HG02852 (cell line): ENCODE results near the gene SERPINH1.

Experiments used
- ATAC-seq: cut with Tn5 transposase; IDR thresholded peaks from one replicate; pipeline ENCODE4 v1.9.1; 2021; ENCODE audit warnings: mild to moderate bottlenecking, moderate library complexity; ENCODE audit not compliant: unreplicated experiment

The SERPINH1 gene

DNA sequence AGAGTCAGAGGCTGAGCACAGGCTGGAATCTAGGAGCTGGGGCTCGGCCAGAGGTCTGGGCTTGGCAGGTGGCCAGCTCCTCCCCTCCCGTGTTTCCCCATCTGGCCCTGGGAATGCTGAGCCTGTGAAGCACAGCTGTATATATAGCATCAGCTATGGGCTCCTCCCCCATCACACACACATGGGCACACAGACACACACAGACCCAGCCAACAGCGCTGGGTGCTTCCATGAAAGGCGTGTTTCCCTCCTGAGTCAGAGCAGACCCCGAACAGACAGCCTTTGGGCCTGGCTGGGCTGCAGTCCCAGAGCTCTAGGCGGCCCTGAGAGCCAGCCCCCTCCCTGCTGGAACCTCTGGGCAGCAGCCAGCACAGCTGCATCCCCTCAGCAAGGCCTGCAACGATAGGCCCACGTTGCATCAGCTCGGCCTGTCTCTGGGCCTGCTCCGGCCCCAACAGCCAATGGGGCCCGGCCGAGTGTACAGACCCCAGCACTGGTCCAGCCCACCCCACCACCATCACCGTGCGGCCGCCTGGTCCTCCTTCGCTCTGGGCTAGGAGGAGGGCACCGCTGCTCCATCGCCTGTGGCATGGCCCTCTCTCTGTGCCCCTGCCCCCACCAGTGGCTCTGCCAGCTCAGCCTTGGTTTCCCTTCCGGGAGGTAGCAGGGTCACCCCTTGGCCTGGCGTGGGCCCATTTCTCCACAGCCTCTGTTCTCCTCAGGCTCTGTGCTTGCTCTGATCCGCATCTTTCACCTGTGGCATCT, 7.6 kb upstream of the SERPINH1 start:
- ATAC-seq: no peak

DNA sequence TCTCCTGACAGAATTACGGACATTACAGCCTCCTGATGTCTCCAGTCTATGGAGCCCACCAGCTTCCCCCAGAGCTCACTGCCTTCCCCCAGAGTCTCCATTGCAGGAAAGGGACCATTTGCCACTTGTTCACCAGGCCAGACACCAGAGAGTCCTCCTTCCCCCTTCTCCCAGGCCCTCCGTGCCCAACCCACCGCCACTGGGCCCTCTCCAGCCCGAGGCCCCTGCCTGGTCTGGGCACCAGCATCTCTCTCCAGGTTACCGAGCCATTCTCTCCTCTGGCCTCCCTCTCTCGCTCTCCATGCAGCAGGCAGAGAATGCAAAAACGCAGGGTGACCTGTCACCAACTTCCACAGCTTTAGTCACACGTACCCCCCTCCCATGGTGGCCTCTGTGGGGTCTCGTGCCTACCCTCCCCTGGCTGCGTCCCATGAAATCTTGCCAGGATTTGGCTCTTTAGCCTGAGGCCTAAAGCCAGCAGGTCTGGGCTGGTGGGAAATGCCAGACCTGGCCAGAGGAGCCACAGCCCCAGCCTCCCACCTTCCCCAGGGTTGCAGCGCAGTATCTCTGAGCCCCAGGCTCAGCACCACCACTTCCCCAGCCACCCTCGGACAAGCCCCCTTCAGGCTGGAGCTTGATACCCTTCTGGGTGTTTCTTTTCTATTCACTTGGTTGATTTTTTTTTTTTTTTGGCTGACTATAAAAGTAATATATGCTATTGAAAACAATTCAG, 6.8 kb upstream of the SERPINH1 start:
- no peak for ATAC-seq

DNA sequence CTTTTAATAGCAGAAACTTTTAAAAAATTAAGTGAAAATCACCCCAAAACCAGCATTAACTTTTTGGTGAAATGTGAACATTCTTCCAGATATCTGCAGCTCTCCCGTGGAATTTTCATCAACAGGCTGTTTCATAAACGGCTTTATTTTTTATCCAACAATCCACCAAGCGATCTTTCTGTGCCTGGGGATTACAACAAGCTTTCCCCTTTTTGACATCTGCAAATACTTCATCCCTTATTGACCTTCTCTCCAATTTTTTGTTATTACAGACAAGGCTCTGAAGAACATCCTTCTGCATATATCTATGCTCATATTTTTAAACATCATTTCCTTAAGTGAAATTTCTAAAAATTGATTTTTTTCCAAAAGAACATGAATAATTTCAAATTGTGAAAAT, 5.8 kb upstream of the SERPINH1 start:
- ATAC-seq: no peak

DNA sequence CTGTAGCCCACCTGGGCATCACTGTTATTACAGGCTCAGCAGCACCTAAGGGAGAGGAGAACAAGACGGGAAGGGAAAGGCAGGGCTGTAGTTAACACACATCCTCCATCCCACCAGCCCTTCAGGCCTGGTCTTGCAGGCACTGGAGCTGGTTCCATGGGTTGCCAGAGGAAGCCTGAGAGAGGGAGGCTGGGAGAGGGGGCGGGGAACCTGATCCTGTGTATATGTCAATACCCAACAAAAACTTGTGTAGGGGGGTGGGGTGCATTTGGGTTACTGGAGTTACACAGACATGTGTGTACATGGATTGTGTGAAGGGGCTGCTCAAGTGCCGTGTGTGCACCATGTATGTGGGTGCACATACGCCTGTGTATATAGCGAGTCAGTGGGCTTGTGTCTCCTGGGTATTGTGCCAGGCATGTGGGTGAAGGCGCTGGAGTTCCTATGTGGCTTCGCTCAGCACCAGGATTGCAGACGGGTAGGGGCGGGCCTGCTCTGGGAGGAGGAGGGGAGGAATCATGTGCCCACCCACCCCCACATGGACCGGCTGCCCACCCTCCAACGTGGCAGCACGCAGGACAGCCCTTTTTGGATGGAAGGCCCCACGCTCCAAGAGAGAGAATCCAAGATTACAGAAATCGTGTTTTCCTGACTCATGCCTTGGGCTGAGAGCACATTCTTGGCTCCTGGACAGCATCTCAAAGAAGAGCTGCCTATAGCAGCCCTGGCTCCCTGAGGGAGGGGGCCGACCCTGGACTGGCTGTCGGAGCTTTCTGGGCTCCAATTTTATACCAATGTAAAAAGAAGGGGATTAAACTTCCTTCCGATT, 4.2 kb upstream of the SERPINH1 start:
- ATAC-seq: no peak

DNA sequence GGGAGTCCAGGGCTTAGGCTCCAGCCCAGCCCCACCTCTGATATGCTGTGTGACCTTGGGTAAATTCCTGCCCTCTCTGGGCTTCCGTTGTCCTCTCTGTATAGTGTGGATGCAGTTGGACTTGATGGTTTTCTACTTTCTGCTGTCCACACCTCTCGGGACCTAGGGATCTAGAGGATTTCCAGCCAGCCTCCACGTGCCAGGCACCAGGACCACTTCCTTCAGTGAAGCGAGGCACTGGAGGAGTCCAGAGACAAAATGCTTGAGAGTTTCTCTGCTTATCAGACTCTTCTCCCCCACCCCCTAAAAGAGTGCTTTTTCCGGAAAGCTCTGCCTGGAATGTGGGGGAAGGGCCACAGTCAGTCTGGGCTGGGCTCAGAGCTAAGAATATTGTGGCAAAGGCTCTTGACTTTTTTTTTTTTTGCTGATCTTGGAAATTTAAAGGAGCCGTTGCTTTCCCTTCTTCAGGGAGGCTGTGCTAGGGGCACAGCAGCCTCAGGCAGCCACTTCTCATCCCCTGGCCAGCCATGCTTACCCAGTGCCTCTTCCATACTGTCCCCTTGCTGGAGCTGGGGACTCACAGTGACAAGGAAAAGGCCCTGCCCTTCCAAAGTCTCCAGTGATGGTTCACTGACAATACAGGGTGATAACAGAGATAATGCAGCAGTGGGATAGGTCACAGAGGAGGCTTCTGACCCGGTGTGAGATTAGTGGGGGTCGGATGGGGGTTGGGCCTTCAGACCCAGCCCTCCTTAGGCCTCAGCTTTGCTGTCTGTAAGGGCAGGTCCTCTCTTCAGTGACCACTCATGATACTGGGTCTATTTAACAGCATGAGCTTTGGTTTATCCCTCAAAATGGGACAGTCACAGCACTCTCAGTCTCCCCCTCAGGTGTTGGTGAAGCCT, 2.9 kb upstream of the SERPINH1 start:
- no peak for ATAC-seq

DNA sequence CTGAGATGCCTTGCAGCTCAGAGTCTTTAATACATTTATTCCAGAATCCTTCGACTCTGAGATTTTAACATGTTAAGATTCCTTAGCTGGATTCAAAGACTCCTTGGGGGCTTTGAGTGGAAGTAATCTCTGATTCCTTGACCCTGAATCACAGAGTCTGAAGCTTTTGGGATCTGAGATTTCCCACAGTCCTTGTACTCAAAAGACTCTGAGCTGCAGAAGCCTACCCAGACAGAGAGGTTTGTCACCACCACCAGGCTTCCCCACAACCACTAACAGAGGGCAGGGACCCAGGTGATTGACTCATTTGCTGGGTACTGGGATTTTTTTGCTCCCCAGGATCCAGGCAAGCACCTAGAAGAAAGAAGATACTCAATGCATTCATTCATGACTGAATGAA, 1.4 kb upstream of the SERPINH1 start:
- ATAC-seq: no peak

DNA sequence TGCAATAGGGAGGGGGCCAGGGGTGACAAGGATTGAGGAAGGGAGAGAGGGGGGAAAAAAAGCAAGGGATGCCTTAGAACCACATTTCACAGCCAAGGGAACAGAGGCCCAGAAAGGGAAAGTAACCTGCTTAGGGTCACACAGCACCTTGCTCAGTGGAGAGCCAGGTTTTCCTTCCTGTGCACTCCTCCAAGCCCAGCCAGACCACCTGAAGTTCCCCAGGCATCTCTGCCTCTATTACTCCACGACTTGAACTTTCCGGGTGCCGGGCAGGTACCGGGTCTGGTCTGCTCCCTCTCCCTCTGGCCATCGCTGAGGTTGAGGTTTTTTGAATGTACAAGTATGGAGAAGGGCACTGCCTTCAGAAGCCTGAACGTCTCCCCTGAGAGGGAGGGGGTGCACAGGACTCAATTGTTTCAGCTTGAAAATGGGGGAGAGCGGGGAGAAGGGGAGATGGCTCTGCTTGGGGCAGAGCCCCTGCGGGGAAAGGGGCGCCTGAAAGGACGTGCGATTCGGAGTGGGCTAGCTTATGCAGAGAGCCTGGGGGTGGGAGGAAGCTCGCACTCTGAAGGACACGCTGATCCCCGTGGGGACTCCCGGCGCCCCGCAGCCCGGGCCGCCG, 516 bp upstream of the SERPINH1 start:
- ATAC-seq: no peak

DNA sequence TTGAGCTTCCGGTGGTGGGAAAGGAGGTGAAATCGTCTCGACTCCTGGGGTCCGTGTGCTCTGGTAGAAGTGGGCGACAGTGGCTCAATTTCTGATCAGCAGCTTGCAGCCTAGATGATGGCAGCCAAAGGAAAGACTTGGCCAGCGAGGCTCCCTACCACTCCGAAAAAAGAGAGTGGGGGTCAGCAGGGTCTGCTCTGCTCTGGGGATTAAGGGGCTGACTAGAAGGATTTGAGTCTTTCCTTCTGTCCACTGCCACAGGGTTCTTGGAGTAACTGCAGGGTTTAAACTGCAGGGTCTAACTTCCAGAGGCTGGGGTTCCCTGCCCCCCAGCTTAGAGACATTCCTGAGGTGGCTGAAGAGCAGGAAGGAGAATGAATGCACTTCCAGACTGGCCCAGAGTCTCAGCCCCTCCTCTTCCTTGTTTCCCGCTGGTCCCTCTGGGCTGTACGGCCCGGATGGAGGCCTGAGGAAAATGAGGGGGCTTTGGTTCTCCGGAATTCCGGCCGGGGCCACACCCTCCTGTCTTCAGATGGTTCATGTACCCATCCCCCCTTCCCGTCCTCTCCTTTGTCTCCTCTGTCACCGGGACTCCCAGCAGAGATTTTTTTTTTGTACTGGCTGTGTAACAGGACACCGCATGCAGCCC, 907 bp downstream of the SERPINH1 start:
- ATAC-seq: no peak

DNA sequence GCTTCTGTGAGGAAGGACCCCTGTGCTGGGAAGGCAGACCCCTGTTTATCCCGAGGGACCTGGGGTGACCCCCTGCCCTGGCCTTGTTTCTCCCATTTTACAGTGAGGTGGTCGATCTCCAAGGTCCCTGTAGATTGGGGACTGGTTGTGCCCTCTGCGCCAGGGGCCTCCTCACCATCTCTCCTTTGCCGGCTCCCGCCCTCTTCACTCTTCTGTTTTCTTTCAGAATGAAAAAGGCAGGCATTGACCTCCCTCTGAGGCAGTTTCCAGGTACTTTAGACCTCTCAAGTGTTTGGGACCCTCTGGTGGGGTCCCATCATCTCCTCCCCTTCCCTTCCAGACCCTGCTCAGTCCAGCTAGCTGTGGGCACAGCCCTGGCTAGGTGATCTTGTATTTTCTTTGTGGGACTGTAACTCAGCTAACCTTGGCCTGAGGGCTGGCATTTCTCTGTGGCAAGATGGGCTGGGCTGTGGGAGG, 1.5 kb downstream of the SERPINH1 start:
- ATAC-seq: no peak

DNA sequence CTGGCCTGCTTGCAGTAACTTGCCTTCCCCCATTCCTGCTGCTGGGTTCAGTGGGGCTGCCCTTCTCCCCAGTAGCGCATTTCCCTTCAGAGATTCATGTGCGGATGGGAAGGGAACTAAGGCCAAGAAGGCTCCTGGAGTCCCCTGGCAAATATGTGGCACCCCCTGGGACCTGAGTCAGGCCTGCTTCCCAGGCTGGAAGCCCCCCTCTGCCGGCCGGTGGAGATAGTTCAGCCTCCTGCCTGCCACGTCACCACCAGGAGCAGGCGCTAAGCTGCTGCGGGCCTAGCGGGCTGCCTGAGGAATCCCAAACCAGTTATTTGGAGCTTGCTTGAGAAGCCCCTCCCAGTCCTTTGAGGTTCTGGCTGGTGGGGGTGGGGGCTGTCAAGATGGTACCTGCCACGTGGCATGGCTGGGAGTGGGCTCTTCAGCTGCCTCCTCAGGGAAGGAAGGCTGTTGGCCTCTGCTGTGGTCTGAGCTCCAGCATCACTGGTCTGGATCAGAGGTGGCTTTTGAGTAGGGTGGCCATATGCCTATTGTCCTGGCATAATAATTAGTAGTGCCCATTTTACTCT, 2.0 kb downstream of the SERPINH1 start:
- no peak for ATAC-seq

DNA sequence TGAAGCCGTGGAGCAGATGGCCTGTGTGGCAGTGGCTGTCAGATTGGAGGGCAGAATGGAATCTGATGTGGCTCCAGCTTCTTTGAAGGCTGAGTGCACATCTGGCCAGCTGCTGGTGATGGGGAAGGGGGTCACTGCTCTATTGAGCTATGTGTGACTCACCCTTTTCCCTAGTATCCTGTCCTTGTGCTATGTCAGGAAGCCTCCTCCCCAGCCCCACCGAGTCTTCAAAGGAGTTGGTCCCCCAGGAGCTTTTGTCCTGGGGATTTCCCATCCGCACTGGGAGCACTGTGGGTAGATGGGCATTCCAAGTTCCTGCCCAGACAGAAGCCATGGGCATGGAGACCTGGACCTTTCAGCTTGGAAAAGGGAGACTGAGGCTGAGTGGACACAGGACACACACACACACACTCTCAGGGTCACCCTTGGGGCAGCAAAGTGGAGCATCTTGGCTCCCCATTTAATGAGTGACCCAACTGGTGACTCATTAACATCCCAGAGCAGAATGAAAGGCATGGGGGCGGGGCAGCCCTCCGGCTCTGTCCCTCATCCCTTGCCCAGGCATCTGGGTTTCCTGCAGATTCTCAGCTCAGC, 3.3 kb downstream of the SERPINH1 start:
- ATAC-seq: no peak

DNA sequence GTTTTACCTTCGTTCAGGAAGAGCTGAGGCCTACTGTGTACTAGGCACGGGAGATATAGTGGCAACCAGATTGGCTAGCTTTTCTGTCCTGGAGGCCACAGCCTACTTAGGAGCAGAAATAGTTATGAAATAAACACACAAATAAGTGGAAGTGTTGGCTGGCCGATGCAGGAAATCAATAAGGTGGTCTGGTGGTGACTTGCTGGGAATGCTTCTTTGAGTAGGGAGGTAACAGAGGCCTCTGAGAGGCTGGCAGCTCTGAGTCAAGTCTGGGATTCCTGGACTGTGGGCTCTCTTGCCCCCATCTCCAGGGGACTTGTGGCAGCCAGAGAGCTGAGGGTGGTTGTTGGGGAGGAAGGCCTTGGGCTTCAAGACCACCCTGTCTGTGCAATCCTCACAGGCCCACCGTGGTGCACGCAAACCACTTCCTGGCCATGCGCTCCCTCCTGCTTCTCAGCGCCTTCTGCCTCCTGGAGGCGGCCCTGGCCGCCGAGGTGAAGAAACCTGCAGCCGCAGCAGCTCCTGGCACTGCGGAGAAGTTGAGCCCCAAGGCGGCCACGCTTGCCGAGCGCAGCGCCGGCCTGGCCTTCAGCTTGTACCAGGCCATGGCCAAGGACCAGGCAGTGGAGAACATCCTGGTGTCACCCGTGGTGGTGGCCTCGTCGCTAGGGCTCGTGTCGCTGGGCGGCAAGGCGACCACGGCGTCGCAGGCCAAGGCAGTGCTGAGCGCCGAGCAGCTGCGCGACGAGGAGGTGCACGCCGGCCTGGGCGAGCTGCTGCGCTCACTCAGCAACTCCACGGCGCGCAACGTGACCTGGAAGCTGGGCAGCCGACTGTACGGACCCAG, 4.1 kb downstream of the SERPINH1 start:
- ATAC-seq: no peak

DNA sequence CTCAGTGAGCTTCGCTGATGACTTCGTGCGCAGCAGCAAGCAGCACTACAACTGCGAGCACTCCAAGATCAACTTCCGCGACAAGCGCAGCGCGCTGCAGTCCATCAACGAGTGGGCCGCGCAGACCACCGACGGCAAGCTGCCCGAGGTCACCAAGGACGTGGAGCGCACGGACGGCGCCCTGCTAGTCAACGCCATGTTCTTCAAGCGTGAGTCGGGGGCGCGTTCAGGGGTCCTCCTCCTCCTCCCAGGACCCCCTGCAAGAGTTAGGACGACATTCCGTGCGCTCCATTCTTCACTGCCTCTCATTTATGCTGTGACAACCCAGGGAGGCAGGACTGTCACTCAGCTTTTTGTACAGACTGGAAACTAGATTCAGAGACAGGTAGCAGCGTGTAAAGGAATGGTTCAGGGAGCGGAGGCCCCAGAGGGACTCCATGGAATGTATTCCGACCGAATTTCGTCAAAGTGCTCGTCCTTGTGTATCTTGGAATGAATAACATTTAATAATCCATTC, 4.8 kb downstream of the SERPINH1 start:
- no peak for ATAC-seq

DNA sequence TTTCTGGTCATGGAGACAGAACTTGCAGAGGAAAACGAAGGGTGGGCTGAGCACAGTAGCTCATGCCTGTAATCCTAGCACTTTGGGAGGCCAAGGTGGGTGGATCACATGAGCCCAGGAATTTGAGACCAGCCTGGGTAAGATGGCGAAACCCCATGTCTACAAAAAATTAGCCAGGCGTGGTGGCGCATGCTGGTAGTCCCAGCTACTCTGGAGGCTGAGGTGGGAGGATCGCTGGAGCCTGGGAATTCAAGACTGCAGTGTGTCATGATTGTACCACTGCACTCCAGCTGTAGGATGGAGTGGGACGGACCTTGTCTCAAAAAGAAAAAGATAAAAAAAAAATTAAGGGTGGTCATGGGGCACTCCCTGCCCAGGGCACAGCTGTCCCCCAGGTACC, 5.9 kb downstream of the SERPINH1 start:
- ATAC-seq: no peak

DNA sequence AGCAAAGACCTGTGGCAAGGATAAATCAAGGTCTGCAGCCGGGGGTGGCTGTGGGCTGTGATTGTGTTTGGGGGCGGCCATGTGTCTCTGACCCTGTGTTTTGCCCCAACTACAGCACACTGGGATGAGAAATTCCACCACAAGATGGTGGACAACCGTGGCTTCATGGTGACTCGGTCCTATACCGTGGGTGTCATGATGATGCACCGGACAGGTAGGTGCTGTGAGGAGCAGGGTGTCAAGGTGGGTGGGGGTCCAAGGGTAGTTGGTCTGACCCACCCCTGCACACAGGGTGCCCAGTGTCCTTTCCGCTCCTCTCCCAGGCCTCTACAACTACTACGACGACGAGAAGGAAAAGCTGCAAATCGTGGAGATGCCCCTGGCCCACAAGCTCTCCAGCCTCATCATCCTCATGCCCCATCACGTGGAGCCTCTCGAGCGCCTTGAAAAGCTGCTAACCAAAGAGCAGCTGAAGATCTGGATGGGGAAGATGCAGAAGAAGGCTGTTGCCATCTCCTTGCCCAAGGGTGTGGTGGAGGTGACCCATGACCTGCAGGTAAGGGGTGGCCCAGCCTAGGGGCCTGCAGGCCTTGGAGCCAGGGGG, 6.7 kb downstream of the SERPINH1 start:
- ATAC-seq: no peak

DNA sequence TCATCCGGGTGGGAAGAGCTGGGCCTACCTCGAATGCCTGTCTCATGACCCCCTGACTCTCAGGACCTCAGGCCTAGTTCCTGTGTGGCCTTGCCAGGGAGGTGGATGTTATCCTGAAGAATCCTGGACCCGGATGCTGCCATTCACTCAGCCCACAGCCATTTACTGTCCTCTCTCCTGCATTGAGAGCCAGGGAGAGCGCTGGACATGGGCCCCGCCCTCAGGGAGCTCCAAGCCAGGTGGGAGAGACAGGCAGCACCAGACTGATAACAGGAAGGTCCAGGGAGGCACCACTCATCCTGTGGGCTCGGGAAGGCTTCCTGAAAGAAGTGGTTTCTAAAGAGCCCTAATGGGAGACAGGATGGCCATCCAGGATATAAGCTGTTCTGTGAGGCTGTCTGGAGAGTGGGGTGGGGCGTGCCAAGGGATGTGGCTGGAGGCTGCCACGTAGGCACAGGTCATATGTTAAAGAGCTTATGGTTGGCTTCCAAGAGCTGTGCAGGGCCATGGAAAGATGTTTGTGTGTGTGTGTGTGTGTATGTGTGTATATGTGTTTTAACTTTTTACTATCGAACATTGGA, 8.6 kb downstream of the SERPINH1 start:
- no peak for ATAC-seq

DNA sequence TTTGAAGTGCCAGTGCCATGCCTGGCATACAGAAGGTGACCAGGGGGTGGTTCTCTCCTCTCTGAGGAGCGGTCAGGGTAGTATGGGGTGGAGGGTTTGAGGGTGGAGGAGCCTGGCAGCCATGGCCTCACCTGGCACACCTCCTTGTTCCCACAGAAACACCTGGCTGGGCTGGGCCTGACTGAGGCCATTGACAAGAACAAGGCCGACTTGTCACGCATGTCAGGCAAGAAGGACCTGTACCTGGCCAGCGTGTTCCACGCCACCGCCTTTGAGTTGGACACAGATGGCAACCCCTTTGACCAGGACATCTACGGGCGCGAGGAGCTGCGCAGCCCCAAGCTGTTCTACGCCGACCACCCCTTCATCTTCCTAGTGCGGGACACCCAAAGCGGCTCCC, 9.6 kb downstream of the SERPINH1 start:
- no peak for ATAC-seq
